AML-193 (cell line): ENCODE results near the gene GRB10.

ENCODE experiments used
- DNase-seq, 2 experiments: peaks; one replicate each; lab custom pipeline; 2025; lab: John Stamatoyannopoulos, UW

Gene GRB10

DNA sequence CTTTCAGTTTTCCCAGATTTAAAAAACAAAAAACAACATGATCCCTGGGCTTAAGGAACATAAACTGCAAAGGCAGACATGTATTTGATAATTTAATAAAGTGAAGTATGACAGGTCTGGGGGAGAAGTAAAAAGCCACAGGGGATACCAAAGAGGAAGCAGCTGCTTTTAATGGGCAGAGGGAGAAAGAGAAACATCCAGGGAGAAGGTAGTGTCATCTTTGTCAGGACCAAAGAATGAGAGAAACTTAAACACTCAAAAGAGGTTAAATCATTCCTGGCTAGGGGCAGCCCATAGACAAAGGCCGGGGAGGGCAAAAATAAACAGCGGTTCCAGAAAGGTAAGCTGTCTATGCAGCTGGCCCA is 94.5 kb downstream of the GRB10 start:
- DNase-seq: no peak

DNA sequence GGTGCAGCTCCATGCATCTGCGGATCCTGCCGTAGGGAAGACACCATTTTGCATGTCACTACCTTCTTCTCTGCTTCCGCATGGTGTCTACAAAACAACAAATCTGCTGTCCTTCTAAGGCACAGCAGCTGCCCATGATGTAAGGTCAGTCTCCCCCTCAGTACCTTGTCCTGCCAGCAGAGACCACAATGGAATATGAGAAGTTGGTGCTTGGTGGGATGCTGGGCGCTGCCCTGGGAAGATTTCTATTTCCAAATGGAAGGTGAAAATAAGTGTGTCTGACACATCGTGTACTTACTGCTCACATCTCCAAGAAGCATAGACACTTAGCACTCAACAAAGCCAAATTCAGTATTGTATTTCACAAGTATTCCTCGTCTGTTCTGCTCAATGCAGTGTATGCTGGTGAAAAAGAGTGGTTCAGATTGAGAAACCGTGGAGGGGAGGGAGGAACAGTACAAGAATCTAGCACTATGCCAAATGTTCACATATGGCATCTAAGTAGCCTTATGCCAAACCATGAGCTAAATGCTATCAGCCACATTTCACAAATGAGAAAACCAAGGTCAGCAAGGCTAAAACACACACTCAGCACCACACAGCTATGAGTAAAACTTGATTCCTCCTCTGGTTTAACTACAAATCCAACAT is 95.0 kb downstream of the GRB10 start:
- DNase-seq: no peak

DNA sequence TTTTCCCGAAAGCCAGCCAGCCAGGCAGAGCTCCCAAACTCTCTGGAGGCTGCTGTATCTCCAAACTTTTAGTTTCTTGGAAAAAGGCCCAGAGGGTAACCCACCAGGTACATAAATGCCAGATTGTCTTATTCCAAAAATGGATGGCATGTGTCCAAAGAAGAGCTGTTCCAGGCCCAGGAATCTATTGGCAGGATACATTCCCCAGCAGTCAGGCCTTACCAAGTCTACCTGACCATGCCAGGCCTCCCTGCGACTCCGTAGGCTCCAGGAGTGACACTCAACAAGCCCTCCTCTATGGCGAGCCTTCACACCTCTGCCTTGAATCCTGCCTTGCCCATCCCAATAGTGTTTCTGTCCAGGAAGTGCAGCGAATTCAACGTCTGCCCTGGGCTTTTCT is 95.6 kb downstream of the GRB10 start:
- no peak for DNase-seq

DNA sequence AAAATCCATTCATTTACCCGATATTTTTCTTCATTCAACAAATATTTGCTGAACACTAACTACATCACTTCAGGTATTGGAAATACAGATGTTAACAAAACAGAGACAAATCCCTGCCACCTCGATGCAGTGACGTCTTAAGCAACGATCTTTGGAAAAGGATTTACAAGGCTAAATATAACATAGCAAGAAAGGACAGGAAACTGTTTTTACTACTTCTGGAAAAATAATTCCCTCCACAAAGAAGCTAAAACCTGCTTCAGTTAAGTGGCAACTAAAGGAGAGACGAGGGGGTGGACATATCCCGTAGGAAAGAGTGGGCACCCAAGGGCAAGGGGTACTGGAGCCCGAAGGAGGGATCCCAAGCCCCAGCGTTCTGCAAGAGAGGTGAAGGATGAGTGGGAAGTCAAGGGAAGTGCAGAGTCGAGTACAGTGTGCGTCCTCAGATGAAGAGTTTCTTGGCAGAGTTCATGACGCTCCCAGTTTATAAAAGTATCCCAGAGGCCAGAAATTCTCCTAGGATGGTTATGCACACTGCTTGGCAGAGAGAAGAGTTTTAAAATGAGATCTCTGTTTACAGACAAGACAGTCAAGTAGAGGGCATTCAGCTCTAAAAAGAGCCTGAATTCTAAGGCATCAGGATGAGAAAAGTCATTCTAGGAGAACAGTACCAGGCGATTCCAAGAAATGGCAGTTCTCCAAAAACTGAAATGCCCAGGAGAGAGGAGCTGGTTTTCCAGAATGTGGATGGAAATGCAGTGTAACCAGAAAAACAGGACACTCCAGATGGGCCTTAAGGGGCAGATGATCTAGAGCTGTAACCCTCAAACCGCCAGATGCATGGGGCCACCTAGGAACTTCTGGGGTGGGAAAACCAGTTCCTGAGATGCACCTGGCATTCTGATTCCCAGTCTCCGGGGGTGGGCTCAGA is 97.3 kb downstream of the GRB10 start:
- DNase-seq: no peak

DNA sequence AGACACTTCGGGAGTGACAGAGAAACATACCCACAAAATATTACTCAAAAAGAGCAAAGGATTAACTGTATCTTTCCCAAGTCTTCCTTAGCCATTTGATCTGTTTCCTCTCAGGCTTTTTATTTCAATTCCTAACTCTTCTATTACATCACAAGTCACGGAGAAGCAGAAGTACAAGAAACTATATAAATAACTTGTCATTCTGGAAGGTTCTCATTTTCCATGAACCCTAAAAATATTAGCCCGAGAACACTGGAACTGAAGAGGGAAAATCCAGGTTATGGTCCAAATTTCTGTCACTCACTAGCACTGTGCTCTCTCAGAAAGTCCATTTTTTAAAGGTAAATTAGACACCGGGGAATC is 98.0 kb downstream of the GRB10 start:
- no peak for DNase-seq

DNA sequence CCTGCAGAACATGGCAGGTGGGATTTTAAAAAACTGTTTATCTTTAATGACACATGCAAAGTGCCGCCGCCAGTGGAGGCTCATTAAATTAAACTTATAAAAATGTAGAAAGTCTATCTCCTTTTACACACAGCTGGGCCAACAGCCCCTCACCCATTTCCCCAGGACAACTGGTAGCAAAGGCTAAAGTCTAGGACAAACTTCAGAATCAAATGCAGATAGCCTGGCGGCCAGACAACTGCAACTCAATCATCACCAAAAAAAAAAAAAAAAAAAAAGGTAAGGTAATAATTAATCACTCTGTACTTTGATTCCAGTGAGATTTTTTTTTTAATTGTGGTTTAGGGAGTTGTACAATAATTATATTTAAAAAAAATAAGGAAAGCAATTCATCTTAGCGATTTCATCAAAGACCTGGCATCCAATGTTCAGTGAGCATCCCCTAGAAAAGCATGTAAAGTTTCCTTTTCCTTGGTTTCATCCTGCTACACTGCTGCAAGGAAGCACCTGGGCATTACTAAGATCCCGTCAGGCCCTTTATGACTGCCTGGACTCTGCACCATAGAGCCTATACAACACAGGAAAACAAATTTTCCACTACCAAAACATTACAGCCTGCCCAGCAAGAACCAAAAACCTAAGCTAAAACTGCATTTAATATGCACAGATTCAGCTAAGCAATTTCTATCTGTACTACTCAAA is 98.5 kb downstream of the GRB10 start:
- DNase-seq: no peak

DNA sequence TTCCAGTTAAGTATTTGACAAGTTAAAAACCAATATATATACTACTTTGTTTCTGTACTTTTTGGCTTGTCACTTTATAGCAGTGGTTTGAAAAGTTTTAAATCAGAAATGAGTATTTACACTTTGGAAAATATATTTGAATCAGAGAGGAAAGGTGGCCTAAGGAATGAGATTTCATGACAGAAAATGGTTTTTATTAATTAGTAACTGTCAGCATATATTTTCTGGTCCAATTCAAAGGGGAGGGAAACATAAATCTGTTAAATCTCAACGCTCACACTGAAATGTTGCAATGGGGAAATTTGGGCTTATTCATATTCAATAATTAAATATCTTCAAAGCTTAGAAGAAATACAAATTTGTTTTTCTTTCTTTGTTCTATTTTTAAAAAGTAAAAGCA is 100.1 kb downstream of the GRB10 start:
- no peak for DNase-seq

DNA sequence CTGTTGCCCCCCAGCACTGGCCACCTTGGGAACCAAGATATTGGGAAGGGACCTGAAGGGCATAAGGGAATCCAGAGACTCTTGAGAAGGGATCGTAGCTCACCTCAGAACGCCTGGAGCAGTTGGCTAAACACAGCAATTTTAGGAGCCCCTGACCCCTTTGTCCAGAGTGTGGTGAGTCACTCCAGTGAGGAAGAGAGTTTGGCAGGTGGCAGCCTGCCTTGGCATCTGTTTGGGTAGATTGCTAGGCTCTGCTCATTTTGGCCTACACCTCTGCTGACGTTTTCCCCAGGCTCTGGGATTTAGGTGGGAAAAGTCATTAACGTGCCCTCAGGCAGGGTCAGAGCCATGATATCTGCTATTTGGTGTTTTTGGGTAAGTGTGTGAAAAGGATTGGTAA is 100.6 kb downstream of the GRB10 start:
- DNase-seq: no peak

DNA sequence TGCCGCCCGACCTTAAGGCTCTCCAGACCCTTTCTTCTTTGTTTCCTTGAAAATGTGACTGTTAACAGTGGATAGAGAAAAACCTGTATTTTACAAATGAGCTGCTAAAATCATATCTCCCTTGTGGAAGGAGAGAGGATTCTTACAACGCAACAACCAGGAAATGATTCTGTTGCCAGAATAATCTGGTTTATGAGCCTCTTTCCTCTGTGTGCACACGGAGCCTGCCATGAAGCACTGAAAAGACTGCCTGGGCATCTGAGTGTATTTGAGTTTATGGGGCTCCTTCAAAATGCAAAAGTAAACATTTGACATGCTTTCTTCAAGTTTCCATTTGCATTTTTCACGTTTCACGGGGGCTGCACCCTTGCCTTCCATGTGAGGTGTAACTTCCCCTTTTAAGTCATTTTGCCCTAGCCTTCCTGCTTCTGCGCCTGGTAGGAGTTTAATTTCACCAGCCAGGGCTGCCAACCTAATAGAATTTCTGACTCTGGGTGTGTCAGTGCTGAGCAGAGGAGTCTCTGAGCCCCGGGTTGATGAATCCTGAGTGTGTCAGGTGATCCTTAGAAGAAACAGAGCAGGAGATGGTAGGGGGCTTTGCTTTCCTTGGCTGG is 101.2 kb downstream of the GRB10 start:
- DNase-seq: no peak

DNA sequence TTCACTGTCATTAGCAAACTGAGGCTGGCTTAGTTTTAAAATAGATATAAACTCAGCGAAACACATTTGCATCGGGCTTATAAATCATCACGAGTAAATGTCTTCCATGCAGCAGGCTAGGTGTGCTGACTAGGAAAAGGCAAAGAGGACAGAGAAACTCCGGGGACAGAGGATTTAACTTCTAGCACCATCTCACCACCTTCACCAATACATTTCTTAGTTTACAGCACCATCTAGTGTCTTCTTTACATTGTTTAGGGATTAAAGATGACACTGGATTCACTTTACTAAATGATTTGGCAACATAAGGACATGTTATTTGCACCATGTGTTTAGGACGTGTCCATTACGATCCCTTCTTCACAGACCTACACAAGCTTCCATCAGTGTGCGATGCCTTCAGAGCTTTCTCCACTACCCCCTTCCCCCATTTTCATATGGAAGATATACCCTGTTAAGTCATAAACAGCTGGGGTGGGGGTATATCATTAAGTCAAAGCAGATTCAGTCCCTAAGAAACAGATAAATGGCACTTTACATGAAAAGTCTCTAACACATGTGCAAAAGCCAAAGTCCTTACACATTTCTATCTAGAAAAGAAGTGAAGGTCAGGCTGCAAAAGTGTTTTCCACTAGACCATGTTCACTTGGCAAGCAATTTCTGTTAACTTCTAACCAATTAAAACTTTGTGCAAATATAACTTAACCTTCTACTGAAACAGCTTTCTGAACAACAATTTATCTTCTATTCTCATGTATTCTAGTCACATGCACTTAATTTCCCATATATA is 103.3 kb downstream of the GRB10 start:
- peak; percentile 71 to 79 for DNase-seq

DNA sequence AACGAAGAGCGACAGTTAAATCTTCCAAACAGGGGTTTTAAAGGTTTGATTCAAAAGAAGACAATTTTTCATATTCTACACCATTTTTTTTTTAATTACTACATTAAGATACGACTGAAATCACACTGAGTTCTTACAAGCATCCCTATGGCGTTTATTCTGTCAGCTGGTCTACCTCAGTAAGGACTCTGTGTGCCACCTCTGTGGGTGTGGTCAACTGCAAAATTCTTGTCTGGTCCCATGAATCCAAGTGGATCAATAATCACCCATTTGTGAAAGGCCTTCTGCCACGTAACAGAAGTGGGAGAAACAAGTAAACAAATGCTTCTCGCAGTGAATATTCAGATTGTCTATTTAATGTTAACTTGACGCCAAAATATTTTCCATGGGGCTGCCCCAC is 104.1 kb downstream of the GRB10 start:
- no peak for DNase-seq

DNA sequence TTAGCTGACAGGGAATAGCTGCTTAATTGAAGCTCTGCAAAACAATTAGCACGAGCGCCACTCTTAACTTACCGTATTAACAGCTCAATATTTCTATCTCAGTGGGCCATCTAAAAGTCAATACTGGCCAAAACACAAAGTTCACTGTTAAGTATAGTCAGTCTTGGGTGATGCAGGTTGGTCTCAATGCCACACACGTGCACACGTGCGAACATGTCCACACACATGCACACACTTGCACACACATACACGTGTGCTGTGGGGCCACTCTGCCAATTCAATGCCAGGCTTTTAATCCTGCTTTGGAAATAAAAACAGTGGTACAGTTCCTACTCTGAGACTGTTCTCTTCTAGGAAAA is 105.1 kb downstream of the GRB10 start:
- DNase-seq: no peak

DNA sequence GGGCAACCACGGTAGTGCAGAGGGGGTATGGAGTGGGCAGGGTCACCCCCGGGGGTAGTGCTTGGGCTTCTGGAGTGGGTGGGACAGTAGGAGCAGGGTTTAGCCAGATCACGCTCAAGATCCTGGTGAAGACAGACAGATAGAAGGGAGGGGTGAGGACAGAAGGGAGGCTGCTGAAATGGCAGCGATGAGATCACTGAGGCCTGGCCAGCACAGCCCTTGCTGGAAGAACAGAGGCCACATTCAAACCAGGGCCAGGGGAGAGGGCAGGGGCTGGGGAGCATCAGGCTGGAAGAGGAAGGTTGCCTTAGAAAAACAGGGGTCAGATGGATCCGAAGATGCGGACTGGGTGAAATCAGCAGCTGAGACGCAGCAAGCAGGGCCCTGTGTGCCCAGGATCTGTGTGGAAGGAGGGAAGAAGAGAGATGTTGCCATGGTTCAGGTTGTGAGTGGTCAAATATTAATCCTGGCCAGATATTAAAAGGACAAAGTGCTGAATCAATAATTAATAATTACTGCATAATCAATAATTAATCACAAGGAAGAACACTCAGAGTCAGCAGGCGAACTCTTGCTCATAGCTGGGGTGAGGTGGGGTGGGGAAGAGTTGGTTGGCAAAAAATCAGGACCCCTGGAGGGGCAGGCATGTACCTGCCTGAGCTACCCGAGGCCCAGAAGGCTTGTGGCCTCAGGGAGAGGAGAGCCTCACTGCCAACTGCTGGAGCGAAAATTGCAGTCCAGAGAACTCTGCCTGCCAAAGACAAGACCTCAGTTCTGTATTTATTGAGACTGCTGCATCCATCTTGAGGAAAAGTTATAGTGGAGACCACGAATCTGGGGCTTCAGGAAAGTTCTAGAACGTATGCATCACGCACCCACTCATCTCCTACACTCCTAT is 105.7 kb downstream of the GRB10 start:
- DNase-seq: no peak

DNA sequence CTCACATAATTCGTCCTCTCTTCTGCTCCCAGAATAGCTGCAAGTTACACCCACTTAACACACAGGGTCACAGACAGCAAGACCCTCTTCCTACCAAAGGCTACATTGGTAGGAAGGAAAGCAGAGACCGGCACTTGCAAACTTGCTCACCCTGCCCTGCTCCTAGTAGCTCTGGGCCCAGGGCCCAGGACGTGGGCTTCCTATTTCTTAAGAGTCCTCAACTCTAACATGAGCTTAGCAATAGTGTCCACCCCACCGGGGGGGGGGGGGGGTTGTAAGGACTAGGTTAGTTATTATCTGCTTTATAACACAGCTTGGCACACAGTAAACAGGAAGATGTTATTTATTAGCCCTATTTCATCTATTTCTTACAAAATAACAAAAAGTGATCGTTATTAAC is 106.6 kb downstream of the GRB10 start:
- peak; percentile 7 to 8 for DNase-seq

DNA sequence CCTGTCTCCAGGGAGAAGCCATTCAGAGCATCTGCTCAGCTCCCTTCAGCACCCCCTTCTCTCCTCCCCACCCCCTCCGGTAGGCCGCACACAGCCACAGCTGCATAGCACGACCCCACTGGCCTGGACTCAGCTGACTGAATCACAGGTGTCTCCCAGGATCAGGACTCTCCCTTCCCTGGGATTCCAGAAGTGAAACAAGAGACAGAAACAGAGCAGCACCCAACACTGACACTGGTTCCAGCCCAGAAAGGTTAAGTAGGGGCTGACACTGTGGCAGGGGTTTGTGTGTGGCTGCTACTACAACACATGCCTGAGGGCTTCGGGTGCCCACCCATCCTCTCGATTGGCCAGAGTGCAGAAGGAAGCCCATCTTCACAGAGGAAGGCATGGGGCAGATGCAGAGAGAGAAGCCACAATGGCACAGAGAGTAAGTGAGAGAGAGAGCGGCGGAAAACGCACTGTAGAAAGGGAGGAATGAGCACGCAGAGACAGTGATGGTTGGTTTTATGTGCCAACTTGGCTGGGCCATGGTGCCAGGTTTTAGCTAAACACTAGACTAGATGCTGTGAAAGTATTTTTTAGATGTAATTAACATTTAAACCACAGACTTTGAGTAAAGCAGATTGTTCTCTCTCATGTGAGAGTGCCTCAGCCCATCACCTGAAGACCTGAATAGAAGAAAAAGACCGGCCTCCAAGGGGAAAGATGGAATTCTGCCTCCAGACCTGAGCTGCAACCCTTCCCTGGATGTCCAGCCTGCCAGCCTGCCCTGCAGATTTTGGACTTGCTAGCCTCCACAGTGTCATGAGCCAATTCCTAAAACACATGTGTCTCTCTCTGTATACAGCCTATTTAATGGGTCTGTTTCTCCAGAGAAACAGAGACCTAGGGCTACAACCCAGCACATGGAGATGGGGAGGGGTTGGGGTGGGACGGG is 107.5 kb downstream of the GRB10 start:
- no peak for DNase-seq

DNA sequence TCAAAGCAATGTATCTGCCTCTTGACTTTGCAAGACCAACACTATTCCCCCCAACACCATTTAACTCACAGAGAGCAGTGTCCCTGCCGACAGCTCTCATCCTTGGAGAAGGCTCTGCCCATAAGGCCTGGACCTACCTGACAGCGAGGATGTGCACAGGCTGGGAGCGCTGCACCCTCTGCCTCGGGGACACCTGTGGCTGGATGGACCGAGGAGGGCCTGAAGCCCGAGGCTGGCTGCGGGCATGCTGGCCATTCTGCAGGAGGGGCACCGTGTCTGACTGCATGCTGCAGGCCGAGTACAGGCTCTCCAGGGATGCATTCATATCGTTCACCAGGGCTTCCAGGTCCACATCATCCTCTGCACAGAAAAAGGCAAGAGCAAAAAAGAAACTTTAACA is 108.4 kb downstream of the GRB10 start:
- DNase-seq: no peak

DNA sequence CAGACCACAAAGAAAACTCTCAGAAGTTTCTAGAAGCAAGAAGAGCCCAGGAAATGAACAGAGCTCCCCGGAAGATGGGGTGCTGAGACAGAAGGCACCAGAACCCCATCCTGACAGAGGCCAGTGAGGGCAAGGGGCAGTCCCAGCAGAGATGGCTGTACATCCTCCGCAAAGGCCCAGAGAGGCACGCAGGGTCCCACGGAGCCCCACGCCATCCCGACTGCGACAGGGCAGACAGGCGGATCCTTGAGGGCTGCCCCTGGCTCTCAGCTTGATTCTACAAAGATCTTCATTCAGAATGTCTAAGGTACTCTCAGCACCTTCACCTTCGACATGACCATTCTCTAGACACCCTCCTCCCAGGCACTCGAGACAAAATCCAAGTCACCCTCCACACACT is 109.6 kb downstream of the GRB10 start:
- DNase-seq: no peak

DNA sequence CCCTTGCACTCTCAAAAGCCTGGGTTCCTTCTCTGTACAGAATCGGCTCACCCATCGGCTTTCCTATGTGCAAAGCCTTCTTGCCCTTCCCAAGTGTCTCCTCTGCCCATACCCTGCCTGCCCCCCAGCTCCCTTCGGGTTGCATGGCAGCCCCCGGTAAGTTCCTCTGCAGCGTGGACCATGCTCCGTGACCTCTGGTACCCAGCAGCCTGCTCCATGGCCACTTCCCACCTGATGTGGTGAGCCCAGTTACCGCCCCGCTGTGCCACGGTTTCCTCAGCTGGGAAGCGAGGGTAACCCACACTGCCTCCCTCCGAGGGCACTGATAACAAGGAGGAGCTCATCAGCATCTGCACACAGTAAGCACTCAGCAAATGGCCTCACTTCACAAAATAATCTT is 110.7 kb downstream of the GRB10 start:
- no peak for DNase-seq

DNA sequence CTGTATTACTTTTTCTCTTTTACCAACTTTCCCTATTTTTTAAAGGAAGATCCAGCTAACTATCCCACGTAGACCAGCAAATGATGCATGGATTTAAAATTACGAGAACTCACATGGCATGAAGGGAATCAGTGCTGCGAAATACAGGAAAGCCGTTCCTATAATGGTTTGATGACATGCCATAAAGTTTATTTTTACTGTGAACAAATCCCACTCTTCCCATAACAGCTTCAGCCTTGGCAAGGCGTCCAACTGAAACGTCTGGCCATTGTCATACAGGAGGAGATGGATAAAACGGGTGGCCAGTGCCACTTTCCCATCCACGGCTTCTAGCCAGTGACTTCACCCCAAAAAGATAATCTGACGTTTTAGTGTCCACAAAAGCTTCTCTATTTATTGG is 111.3 kb downstream of the GRB10 start:
- no peak for DNase-seq

DNA sequence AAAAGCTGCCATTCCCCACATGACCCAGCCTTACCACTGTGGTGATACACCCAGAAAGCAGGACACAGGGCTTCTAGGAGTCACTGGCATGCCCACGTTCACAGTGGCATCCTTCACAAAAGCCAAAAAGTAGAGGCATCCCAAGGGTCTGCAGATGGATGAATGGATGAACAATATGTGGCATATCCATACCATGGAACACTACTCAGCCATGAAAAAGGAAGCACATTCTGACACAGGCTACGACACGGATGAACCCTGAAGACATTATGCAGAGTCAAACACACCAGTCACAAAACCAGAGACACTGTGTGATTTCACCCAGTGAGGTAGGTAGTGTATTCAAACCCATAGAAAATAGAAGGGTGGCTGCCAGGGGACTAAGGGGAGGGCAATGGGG is 112.8 kb downstream of the GRB10 start:
- no peak for DNase-seq
